CD14-positive monocyte (primary cell): Measurements from ENCODE around the gene LYPLAL1. TPM values are rescaled to one million over a fixed set of nuclear protein-coding genes. Genes with fewer than 3 reads are reported as not detected.

Source experiments
- DNase-seq, 3 donors: peaks; one replicate each; pipeline ENCODE4 v3.0.0-alpha.2; 2011 to 2022
- H2AFZ ChIP-seq: 2 replicates; pipeline ENCODE4 v1.6.0; 2012; ENCODE audit warnings: mild to moderate bottlenecking, low read depth, low read length, inconsistent platforms; ENCODE audit not compliant: insufficient read depth, poor library complexity, severe bottlenecking
- H3K27ac ChIP-seq, 2 donors: 1 replicate in 1 of 2; 2 replicates in 1 of 2; pipeline ENCODE4 v1.5.1; 2012 to 2013; ENCODE audit warnings: low read length in 2 of 2, control low read depth in 1 of 2, inconsistent platforms in 1 of 2, low read depth in 1 of 2, mild to moderate bottlenecking in 1 of 2
- H3K27me3 ChIP-seq, 2 donors: one replicate each; pipeline versions ENCODE4 v1.6.0 to v1.6.1; 2011 to 2013; ENCODE audit warnings: low read length in 2 of 2; ENCODE audit not compliant: control insufficient read depth in 2 of 2, insufficient read depth in 2 of 2
- H3K36me3 ChIP-seq, 2 donors: replicated peaks in 1 of 2; 1 replicate in 1 of 2; 2 replicates in 1 of 2; pipeline versions ENCODE4 v1.5.1 to v1.6.1; 2012 to 2013; ENCODE audit warnings: low read length in 2 of 2, control low read depth in 1 of 2, inconsistent platforms in 1 of 2, mild to moderate bottlenecking in 1 of 2; ENCODE audit not compliant: insufficient read depth in 2 of 2, control insufficient read depth in 1 of 2
- H3K4me1 ChIP-seq, 2 donors: 1 replicate in 1 of 2; 2 replicates in 1 of 2; pipeline versions ENCODE4 v1.5.1 to v1.6.1; 2012 to 2013; ENCODE audit warnings: low read length in 2 of 2, control low read depth in 1 of 2, inconsistent platforms in 1 of 2, mild to moderate bottlenecking in 1 of 2, moderate library complexity in 1 of 2; ENCODE audit not compliant: insufficient read depth in 2 of 2, control insufficient read depth in 1 of 2
- H3K4me2 ChIP-seq: replicated peaks from 2 replicates; pipeline ENCODE3; 2012; ENCODE audit warnings: low read length, moderate library complexity, mild to moderate bottlenecking; ENCODE audit not compliant: poor library complexity, severe bottlenecking; ENCODE audit errors: extremely low read depth
- H3K4me3 ChIP-seq, 3 experiments: fragments of 200-600 bp in 1 of 3; sonication (generic) in 1 of 3; replicated peaks in 1 of 3; 1 replicate in 2 of 3; 2 replicates in 1 of 3; pipeline ENCODE4 v1.5.1; 2011 to 2013; ENCODE audit warnings: low read length in 3 of 3, mild to moderate bottlenecking in 3 of 3, control low read depth in 2 of 3, low read depth in 2 of 3, inconsistent platforms in 1 of 3, moderate library complexity in 1 of 3
- H3K79me2 ChIP-seq: 2 replicates; pipeline ENCODE4 v1.6.0; 2012; ENCODE audit warnings: mild to moderate bottlenecking, control low read depth, inconsistent platforms, low read length, moderate library complexity; ENCODE audit not compliant: insufficient read depth
- H3K9ac ChIP-seq: 2 replicates; pipeline ENCODE4 v1.6.0; 2017; ENCODE audit warnings: low read length, mild to moderate bottlenecking; ENCODE audit not compliant: insufficient read depth, poor library complexity, severe bottlenecking
- H3K9me3 ChIP-seq, 2 donors: replicated peaks in 1 of 2; 1 replicate in 1 of 2; 2 replicates in 1 of 2; pipeline versions ENCODE4 v1.5.1 to v1.6.1; 2012 to 2013; ENCODE audit warnings: low read length in 2 of 2, control low read depth in 1 of 2; ENCODE audit not compliant: control insufficient read depth in 1 of 2, insufficient read depth in 1 of 2
- H4K20me1 ChIP-seq: 2 replicates; pipeline ENCODE4 v1.6.0; 2012; ENCODE audit warnings: mild to moderate bottlenecking, low read length, control low read depth, moderate library complexity; ENCODE audit not compliant: insufficient read depth
- H3K27ac Mint-ChIP-seq, 7 donors: one replicate each; pipeline ENCODE4 v1.8.0; 2020; ENCODE audit warnings: mild to moderate bottlenecking in 7 of 7, mixed read lengths in 7 of 7, moderate library complexity in 6 of 7, inconsistent platforms in 2 of 7
- H3K27me3 Mint-ChIP-seq, 3 donors: one replicate each; pipeline ENCODE4 v1.8.0; 2021 to 2022; ENCODE audit warnings: low read depth in 3 of 3, mild to moderate bottlenecking in 3 of 3, mixed read lengths in 3 of 3, moderate library complexity in 3 of 3, inconsistent platforms in 1 of 3
- H3K36me3 Mint-ChIP-seq, 2 donors: one replicate each; pipeline ENCODE4 v1.8.0; 2020; ENCODE audit warnings: mixed read lengths in 2 of 2, inconsistent platforms in 1 of 2, mild to moderate bottlenecking in 1 of 2
- H3K4me1 Mint-ChIP-seq: one replicate; pipeline ENCODE4 v1.8.0; 2020; ENCODE audit warnings: mild to moderate bottlenecking, mixed read lengths
- H3K4me3 Mint-ChIP-seq, 2 donors: one replicate each; pipeline ENCODE4 v1.8.0; 2020; ENCODE audit warnings: mild to moderate bottlenecking in 2 of 2, mixed read lengths in 2 of 2, moderate library complexity in 1 of 2
- H3K9me3 Mint-ChIP-seq, 7 donors: one replicate each; pipeline ENCODE4 v1.8.0; 2020 to 2022; ENCODE audit warnings: mixed read lengths in 7 of 7, mild to moderate bottlenecking in 6 of 7, moderate library complexity in 6 of 7, inconsistent platforms in 2 of 7
- CTCF ChIP-seq: fragments of 200-600 bp; IDR thresholded peaks from one replicate; pipeline ENCODE4 v1.8.0; 2022; ENCODE audit warnings: antibody characterized with exemption, mild to moderate bottlenecking
- WGBS: methylation state at CpG from one replicate; pipeline ENCODE4 v1.1.5; 2013; ENCODE audit warnings: missing lambda C conversion rate; ENCODE audit not compliant: insufficient coverage; 5-methylcytosine and 5-hydroxymethylcytosine counted together
- intact Hi-C, 2 donors: fragments of 100-400 bp; cut with micrococcal nuclease; formaldehyde crosslinking; loops; one replicate each; pipeline versions ENCODE4 v1.15.0 to v1.15.1; 2023
- polyA plus RNA-seq, 3 donors: library from polyadenylated mRNA; depleted of rRNA in 1 of 3; unstranded in 2 of 3; stranded (reverse) in 1 of 3; fragments of 300-500 nt in 2 of 3; fragments of >200 nt in 1 of 3; fragmentation: Illumina TruSeq in 2 of 3; gene quantifications; 1 replicate in 2 of 3; 2 replicates in 1 of 3; pipeline ENCODE4 v1.2.3, GENCODE V29; 2012 to 2021

LYPLAL1 gene
- polyA plus RNA-seq, 3 donors, result 10.2 to 55.9 (median 36.1) TPM

- Mint-ChIP-seq H3K9me3 (peaks cover 0 to 2% (median 0%) of the 10 kb centered on the region in 7 donors), H3K4me3 (no peak overlapping the region), H3K27ac (no peak overlapping the region), H3K36me3 (no peaks in the 10 kb centered on the region), H3K27me3 (peaks cover 0 to 2% (median 2%) of the 10 kb centered on the region in 3 donors), H3K4me1 (no peaks in the 10 kb centered on the region)
- no peaks in the 10 kb centered on the region for H3K27me3 ChIP-seq
- no peak overlapping the region for H2AFZ ChIP-seq
- H3K9me3 ChIP-seq, result no peaks in the 10 kb centered on the region
- H4K20me1 ChIP-seq, result no peaks in the 10 kb centered on the region
- H3K4me1 ChIP-seq, result no peaks in the 10 kb centered on the region
- H3K27ac ChIP-seq, result no peak overlapping the region
- WGBS, result 67% methylated on average over 1 of the region's 2 CpGs
- no peak overlapping the region for H3K4me2 ChIP-seq
- no peak overlapping the region for H3K9ac ChIP-seq
- no peak for DNase-seq
- intact Hi-C loops, result no loop called here
- H3K36me3 ChIP-seq, result no peaks in the 10 kb centered on the region
- no peak overlapping the region for H3K4me3 ChIP-seq
- no peak for TF ChIP-seq CTCF
- no peaks in the 10 kb centered on the region for H3K79me2 ChIP-seq
Measured at GRCh38 chr1:219128957-219129356, 44.7 kb upstream of the LYPLAL1 start.

DNA sequence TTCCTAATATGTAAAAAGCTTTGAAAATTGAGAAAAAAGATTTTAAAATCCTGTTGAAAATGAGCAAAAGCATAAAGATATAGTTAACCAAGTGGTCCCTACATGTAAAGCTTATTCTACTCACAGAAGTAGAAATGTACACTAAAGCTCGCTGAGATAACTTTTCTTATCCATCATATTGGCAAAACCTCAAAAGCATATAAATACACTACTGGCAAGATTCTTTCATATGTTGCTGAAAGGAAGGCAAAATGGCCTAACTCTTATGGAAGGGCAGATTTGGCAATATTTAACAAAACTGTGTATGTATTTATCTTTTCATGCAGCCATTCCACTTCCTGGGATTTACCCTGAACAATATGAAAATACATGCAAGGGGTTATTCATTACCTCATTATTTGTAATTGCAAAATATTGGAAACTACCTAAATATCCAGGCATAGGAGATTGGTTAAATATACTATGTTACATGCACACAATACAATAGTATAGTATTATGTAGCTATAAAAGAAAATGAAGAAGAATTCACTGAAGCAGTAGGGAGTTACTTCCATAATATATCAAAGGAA is 43.2 kb upstream of the LYPLAL1 start:
- intact Hi-C loops, result no loop called here
- no peaks in the 10 kb centered on the region for H3K4me1 Mint-ChIP-seq

More for the DNA sequence above, 43.2 kb upstream of the LYPLAL1 start:
- Histone ChIP-seq H3K9me3 (no peaks in the 10 kb centered on the region), H2AFZ (no peak overlapping the region), H3K4me2 (no peak overlapping the region), H3K4me1 (no peaks in the 10 kb centered on the region), H3K79me2 (no peaks in the 10 kb centered on the region), H4K20me1 (no peaks in the 10 kb centered on the region), H3K27me3 (no peaks in the 10 kb centered on the region), H3K36me3 (no peaks in the 10 kb centered on the region), H3K4me3 (no peak overlapping the region), H3K27ac (no peak overlapping the region), H3K9ac (no peak overlapping the region)
- H3K9me3 Mint-ChIP-seq, result peaks cover 0 to 4% (median 0%) of the 10 kb centered on the region in 7 donors
- no peak overlapping the region for H3K27ac Mint-ChIP-seq
- peak in 1 of 3 donors; percentile 11 for DNase-seq
- no peak for TF ChIP-seq CTCF
- H3K27me3 Mint-ChIP-seq, result peaks cover 1 to 2% (median 2%) of the 10 kb centered on the region in 3 donors
- H3K36me3 Mint-ChIP-seq, result no peaks in the 10 kb centered on the region
- H3K4me3 Mint-ChIP-seq, result no peak overlapping the region
- WGBS, result no CpG with 5 or more reads among the region's 1 CpG
